ENCODE measurements around the gene ZFHX3.

The ZFHX3 gene

GRCh38 chr16:73067671-73068540, 20.0 kb upstream of the ZFHX3 start:
- no peak for DNase-seq

GRCh38 chr16:73066927-73067670, 19.2 kb upstream of the ZFHX3 start:
- no peak for DNase-seq

- no peak for DNase-seq
These were observed 18.5 kb upstream of the ZFHX3 start for GRCh38 chr16:73066331-73066926.

DNA sequence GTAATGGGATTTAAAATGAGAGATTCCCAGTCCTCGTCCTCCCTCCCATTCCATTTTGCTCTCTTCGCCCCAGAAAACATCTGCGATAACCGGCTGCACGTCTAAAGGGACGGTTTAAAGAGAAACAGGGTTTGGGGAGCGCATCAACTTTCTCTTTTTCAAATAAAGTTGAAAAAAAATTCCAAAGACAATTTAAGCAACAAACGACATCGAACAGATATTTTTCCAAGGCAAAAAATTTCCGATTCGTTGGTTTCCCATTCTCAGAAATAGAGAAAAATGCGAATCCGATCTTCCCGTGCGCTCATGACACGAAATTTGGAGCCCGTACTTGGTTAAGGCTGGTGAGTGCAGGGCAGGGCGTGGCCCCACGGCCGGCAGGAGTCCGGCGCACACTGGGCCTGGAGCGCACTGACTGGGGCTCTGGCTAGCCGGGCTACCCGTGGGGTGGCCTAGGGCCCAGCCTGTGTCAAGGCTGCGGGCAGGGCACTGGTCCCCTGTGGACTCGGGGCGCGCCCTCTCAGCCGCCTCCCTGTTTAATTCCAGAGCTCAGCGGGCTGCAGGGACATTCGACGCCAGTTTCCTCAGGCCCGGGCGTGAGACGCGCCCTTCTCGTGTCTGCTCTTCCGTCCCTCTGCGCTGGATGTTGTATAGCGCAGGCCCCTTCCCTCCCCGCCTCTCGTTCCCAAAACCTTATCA, 17.9 kb upstream of the ZFHX3 start:
- no peak for DNase-seq

GRCh38 chr16:73064994-73065545, 17.1 kb upstream of the ZFHX3 start:
- no peak for DNase-seq

DNA sequence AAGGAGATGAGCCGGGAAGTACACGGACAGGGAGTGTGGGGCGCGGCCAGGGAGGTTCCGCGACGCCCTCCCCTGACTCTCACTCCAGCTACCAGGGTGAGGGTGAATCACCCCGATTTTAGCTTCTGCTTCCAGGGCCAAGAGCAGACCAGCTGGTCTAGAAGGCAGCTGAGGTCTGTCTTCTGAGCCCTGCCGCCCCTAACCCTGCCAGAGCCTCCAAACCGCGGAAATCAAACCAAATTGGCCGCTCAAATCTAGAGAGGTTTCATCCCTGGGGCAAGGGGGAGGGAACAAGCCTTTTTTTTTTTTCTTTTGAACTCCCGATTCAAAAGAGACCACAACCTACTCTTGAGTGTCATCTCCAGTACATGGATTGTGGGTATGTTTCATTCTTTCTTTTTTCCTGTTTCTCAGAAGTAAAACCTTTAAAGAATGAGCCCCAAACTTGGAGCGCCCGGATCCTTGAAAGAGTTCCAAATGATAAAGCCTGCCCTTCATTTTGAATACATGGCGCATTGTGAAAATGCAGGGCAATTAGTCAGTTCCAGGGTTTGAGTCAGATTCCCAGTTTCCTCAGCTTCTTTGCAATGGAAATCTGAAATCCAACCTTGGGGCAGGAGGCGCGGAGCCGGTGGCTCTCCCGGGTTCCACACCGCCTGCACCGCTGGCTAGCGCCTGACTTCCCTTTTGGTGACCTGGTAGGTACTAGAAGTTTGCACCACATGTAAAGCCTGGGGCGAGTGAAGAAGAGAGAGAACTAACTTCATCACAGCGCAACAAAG, 16.5 kb upstream of the ZFHX3 start:
- no peak for DNase-seq

DNA sequence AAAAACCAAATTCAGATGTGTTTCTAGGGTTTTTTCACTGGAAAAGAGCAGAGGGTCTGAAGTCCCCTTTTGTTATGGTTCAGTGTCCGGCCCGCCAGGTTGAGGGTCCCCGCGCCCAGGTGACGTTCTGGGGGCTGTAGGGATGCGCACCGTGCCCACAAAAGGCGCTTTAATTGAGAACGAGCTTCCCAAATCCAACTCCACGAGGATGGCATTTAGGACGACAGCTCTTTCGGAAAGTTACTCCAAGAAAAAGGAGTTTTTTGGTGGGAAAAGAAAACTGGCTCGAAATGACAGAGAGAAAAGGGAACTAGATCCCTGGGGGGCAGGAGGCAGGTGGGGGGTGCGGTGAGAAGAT, 15.9 kb upstream of the ZFHX3 start:
- no peak for DNase-seq

DNA sequence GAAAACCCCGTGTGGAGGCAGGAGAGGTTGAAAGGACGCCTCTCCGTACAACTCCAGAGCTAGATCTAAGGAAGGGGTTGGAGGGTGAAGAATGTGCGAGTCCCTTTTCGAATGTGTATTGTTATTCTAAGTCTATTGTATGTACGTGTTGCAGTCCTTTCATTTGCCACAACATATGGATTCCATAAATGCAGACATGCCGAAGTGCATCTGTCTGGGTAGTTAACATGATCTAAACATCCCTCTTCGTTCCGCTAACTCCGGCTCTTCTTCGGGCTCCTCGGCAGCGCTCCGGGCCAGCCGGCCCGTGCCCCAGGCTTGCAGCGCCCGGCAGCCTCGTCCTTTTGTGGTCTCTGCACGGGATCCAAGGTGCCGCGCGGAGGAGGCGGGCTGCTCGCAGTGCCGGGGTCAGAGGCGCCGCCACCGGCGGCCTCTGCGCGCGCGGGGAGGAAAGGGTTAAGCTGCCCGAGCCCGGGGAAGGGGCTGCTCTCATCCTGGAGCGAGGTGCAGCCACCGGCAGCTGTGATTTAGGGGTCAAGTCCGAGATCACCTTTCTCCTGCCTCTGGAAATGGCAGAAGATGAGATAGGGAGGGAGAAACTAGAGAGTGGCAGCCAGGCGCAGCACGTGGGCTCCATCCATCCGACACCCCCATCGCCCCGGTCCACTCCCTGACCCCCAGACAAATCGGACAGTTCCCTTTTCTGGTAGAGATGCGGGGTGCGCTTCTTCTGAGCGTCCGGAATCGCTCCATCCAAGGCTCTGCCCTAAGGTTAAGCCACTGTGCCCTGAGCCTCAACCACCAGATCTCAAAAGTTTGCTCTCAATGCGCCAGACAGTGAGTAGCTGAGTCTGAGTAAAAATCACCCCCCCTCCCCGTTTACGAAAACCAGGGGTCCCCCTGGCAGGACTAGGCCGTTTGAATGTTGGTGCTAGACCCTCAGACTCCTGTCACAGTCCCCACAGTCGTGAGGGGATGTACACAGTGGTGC, 15.1 kb upstream of the ZFHX3 start:
- DNase-seq = no peak

DNA sequence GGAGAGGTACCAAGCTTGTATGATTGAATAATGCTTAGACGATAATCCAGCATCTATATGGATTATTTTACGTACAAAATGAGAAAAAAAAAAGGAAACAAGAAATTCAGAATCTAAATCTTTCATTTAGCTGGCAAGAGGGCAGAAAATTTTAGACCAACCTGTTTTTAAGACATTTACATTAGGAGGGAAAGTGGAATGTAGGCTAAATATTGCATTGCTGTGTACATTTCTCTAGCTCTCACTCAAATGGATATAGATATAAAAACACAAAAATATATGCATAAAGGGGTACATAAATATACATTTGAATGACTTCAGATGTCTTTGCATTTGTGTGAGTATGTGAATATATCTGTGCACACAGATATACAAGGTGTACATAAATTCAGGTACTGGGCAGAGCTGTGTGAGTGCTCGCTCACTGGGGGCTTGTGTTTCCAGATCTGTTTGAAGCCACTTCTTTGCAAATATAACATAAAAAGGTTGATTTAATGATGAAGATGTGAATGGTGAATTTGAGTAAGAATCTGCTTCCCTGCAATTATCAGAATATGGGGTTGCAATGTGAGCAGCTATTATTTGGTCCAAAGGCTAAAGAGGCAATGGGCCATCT, 14.2 kb upstream of the ZFHX3 start:
- DNase-seq = no peak

GRCh38 chr16:73060892-73061490, 13.1 kb upstream of the ZFHX3 start:
- no peak for DNase-seq

GRCh38 chr16:73059779-73060615, 12.1 kb upstream of the ZFHX3 start:
- DNase-seq = no peak

DNA sequence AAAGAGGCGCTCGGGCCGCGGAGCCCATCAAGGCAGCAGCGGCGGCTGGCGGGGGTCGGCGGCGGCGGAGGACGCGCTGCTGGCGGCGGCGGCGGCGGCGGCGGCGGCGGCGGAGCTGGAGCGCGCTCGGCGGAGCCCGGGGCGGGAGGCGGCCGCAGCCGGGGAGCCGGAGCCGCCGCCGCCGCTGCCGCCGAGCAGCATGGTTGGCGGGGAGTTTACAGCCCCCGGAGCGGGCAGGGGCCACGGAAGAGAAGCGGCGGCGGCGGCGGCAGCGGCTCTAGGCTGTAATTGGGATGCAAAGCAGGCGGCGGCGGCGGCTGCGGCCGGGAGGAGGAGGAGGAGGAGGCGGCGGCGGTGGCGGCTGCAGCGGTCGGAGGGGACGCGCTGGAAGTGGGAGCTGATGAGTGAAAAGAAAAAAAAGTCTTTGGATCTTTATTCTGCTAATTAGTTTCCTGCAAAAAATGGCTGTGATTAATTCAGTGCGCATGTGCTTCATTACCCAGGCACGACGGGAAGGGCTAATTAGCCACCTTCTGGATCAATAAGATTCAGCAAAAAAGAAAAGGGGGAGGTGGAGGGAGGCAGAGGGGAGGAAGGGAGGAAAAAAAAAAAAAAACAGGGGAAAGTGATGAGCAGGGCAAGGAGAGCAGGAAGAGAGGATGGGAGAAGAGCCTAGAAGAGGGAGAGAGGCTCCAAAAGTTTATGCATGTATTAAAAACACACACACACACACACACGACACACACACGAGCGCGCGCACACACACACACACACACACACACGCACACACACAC, 10.9 kb upstream of the ZFHX3 start:
- no peak for DNase-seq

DNA sequence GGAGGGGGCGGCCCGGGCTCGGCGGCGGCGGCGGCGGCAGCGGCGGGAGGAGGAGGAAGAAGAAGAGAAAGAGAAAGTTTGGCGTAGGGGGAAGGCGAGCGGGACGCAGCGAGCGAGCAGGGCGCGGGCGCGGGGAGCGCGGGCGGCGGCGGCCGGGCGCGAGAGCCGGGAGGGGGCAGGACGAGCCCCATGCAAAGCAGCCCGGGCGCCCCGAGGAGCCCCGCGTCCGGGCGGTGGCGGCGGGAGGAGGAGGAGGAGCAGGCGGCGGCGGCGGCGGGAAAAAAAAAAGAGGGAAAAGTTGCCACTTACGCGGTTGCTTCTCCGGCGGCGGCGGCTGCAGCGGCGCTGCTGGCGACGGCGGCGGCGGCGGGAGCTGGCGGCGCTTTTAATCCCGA, 10.3 kb upstream of the ZFHX3 start:
- no peak for DNase-seq

GRCh38 chr16:73057291-73058210, 9.6 kb upstream of the ZFHX3 start:
- DNase-seq = no peak

- DNase-seq = no peak
These were observed 9.0 kb upstream of the ZFHX3 start for GRCh38 chr16:73056921-73057290.

DNA sequence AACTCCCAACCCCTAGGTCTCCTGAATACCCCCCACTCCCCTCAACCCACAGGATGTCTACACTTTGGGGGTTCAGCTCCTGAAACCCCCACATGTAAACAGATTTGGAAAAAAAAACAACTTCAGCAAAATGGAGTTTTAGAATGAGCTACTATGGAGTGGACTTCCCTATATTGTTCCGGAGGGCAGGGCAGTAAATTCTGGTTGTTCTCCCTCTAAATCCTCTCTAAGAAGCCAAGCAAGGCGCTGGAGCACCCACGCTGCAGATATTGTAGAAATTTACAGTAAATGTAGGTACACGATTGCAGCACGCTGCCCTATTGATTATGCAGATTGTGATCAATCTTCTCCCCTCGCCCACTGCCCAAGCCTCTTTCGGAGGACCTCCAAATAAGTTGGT, 8.5 kb upstream of the ZFHX3 start:
- DNase-seq = no peak

Data from activated effector memory CD4-positive, alpha-beta T cell treated with Interleukin-2 at 50 U/mL for 16 hours (primary cell).